AG08395 (cell line): ENCODE data around the gene CAB39.

Experiments used
- DNase-seq: peaks from one replicate; pipeline ENCODE4 v3.0.0; 2012; ENCODE audit warnings: mixed read lengths, low spot score

Gene CAB39

DNA sequence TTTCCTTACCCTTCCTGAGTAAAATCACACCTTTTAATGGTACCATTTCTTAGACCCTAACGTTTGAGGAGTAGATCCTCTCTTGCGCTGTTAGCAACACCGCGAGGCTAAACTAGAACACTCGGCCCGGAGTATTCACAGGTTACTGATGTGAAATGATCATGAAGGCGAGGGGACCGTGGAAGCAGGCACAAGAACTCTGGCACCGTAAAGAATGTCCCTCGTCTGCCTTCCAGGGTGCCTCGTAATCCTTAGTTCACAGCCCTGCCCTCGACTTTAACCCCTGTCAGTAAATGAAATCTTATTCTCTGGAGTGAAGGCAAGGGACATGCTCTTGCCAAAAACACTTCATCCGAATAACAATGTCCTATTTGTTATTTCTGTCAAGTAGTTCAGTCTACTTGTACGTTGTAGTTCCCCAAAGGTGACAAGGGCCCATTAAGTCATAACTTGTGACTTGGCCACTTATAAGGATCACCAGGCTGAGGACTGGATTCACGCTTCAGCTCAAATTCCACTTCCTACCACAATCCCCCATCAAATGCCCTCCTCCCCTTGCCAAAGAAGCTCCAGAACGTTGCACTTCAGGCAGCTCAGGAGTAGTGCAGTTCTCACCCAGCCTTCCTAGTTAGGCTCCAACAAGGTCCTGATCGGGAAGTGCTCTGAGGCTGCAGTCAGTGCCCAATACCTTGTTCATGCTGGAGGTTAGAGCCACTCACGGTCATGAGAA lies 108.8 kb downstream of the CAB39 start:
- no peak for DNase-seq

DNA sequence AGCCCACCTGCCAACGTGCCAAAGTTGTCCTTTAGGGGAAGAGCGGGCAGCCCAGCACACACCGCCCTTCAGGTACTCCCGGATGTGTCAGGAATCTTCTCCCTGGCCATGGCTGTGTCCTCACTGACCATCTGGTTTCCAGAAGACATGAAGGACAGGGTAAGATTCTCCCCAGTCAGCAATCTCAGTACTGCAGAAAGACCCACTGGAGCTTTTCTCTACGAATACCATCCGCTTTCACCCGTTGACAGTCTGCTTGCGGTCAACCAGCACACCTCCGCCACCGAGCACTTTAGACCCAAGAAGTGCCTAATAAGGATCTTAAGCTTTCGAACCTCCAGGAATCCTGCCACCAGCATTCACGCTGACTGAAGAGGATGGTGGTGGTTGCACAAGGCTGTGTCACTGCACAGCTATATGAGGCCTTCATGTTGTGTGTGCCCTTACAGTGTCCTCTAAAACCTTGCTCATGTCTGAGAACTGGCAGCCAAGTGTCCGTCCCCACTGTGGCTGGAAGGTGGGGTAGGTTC lies 109.4 kb downstream of the CAB39 start:
- no peak for DNase-seq

DNA sequence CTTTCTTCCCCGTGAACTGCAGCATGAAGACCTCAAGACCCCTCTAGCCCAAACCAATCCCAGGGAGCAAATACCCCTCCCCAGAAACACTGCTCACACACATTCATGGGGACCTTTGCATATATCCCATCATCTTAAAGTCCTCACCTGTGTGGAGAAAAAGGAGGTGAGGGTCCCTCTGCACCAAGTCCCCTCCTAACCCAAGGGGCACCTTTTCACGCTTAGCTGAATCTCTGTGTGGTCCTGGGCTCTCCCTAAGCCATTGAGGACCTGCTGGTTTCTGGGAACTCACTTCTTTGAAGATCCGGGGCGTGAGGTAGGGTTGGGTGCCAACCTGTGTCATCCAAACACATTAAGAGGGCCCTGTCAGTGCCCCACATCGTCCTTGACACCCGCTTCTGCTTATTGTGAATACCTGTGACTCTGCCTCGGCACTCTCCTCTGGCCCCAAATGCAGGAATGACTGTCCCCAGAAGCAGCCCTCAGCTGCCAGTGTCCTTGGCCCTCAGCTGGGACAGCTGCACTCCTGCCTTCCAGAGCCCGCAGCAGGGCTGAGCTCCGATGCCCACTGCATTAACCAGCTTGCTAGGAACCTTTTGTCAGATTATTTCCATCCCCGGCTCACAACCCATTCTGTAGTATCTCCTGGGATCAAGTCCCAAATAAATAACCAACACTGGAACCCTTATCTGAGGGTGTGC lies 110.8 kb downstream of the CAB39 start:
- DNase-seq, result no peak

DNA sequence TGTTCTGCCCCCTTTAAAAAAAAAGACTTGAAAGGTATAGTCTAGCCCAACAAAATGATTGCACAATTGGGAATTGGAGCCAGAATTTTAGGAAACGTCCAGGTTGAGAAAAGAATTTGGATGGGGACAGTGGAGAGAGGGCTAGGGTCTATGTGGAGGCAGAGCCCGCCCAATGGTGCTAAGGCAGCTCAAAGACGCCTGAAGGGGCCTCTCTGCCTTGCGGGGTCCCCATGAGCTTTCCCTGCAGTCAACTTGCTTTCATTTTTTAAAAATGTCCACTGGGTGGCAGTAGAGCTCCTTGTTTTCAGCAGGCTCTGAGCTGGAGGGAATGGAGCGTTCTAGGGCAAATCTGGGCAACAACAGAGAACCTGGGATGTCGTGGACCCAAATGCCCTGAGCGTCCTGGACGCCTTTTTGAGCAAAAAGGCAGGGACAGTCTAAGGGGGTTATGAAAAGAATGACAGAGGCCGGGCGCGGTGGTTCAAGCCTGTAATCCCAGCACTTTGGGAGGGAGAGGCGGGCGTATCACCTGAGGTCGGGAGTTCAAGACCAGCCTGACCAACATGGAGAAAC lies 111.8 kb downstream of the CAB39 start:
- peak; percentile 81 for DNase-seq

DNA sequence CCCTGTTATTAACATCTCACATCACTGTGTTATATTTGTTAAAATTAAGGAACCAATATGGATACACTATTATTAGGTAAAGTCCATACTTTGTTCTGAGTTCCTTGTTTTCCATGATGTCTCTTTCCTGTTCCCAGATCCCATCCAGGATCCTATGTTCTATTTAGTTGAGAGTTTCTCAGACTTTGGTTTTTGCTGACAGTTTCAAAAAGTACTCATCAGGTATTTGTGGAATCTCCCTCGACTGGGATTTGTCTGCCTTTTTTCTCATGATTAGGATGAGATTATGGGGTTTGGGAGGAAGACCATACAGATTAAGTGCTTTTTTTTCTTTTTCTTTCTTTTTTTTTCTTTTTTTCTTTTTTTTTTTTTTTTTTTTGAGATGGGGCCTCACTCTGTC lies 112.7 kb downstream of the CAB39 start:
- no peak for DNase-seq

DNA sequence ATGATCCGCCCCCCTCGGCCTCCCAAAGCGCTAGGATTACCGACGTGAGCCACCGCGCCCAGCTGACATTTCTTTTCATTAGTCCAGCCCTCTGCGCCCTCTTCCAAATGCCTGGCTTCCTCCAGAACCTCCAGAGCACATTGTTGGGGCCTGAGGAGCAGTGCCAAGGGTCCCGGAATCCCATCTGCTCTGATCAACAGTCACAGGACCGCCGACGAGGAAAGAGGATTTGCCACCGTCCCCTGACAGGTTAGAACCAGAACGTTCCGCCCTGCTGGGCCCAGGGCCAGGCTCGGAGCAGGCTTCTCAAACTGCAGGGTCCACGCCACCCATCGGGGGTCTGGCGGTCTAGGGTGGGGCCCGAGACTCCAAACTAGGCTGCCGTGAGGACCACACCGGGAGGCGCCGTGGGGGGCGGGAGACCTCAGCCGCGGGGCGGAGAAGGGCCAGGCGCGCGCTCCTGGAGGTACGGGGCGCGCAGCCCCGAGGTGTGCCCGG lies 115.2 kb downstream of the CAB39 start:
- DNase-seq, result no peak

DNA sequence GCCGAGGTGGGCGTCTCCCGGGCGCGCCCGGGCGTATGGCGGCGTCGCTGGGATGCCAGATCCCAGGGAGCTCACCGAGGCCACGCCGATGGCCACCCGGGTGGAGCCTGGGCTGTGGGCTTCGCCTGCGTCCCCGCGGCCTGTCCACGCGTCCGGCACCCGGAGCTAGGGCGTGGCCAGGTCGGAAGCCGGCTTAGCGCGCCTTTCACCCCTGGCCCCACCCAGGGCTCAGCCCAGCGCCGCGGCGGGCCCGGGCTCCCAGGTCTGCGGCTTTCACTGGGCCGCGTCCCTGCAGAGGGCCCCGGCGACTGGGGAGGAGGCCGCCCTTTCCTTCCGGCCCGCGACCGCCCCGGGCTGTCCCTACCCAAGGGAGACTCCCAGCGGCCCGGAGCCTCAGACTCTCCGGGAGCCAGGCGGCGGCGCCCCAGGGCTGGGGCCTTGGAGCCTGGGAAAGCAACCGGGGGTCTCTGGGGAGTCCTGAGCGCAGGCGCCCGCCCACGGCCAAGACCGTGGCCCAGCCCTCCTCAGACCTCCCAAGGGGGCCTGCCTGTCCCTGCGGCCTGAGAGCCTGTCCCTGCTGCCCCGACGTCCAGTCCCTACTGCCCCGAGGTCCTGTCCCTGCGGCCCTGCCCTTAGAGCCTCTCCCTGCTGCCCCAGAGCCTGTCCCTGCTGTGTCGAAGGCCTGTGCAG lies 115.8 kb downstream of the CAB39 start:
- DNase-seq, result no peak

DNA sequence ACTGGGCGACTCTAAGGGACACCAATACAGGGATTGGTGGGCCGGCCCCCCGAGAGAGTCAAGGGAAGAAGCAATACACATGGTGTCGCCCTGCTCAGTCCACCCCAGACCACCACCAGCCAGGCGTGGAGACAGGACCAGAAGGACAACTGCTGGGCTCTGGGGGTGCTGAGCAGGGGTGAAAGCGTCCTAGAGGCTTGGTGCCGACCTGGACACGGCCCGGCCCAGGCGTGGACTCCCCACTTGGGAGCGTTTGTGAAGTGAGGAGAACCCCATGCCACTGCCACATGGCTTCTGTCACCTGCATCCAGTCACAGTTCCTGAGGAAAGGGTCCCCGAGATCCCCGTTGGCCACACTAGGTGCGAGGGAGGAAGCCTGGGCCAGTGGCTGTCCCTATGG lies 116.7 kb downstream of the CAB39 start:
- DNase-seq, result no peak

DNA sequence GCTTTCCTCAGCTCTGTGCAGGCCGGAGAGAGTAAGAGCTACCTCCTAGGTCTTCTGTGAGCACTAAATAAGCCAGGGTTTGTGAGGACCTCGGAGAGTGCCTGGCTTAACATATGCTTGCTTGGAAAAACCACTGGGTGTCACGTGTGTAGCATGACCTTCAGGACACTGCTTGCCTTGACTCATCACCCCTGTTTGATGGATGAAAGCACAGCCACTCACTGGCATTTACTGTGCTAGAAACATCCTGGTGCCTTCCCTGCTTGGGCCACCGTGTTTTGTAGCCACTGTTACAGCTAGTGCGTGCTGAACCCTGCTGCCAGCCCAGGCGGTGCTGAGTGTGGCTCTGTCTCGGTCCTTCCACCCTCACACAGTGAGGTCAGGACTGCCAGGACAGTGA lies 117.3 kb downstream of the CAB39 start:
- no peak for DNase-seq

DNA sequence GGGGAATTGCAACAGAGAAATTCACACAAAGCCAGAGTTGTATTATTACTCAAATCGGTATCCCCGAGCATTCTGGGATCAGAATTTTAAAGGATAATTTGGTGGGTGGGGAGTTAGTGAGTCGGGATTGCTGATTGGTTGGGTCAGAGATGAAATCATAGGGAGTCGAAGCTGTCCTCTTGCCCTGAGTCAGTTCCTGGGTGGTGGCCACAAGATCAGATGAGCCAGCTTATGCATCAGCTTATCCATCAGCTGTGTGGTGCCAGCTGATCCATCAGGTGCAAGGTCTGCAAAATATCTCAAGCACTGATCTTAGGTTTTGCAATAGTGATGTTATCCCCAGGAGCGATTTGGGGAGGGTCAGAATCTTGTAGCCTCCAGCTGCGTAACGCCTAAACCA lies 117.8 kb downstream of the CAB39 start:
- no peak for DNase-seq

DNA sequence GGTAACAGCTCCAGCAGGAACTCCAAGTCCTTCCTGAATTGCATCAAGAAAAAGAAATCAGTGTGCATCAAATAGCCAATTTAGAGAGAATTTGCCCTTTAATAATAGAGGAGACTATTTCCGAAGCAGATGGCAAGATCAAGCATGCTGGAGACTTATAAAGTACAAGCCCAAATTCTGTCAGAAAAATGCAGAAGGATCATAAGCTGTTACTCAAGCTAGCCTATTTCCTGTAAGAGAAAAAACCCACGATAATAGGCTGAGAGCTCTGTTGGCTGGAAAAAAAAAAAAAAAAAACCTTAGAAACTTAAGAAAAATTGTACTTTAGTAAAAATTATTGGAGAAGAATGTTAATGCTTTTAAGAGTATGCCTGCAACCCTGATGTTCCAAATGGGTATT lies 127.7 kb downstream of the CAB39 start:
- no peak for DNase-seq

DNA sequence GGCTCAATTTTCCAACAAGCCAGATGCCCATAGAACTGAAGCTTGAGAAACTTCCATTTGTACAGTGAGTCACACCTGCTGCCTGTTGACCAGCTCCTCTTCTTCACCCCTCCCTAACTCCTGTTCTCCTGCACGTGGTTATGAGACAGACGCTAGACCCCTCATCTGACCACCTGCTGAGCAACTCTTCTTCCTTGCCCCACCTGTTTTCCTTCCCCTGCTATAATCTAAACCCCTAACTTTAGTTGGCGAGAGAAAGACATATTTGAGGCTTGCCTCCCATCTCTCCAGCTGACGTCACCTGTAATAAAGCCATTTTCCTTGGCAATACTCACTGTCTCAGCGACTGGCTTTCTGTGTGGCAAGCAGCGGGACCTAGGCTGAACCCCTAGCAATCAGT lies 129.8 kb downstream of the CAB39 start:
- no peak for DNase-seq

DNA sequence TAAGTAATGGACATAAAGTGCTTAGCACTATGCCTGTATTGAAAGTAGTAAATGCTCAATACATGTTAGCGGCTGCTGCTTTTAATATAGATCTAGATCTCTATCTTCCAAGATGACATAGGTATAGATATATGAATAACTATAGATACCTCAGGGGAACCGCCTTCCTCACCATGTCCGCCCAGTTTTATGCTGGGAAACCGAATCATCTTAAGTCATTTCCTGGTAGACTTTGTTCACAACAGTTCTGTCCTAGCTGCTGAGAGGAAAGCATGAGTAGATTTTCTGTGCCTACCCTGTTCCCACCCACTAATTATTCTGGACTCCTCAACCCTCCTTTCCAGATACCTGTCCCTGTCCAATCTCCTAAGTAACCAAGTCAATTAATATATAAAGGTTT lies 130.5 kb downstream of the CAB39 start:
- DNase-seq, result no peak

DNA sequence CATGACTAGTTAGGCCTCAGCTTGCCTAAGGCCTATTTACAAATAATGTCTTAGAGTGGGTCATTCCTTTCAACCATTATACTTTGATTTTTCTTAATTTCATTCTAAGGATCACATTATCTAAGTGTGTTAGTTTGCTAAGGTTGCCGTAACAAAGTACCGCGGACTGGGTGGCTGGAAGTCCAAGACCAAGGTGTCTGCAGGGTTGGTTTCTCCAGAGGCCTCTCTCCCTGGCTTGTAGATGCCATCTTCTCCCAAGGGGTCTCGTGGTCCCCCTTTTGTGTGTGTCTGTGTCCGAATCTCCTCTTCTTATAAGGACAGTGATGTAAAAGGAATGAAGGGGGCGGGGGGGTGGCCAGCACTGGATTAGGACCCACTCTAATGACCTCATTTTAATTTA lies 133.7 kb downstream of the CAB39 start:
- DNase-seq, result no peak

DNA sequence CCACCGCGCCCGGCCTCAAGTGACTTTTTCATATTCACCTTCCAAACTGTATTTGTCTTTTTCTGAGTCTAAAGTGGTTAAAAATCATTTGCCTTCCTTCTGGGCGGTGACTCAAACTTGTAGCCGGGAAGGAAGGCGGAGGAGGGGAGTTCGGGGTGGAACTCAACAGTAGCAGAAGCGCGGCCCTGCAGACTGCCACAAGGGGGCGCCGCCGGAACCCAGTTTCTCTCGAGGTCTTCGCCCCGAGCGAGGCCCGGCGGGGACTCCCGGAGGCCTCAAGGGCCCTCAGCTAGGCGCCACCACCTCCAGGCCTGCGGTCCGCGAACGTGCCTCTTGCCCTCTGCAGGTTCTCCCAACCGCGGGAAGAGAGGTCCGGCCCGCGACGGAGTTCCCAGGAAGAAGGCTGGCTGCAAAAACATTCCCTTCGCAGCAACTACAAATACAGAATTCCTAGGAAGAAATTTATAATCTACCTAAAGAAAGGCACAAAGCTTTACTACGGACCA lies 135.3 kb downstream of the CAB39 start:
- peak; percentile 90 for DNase-seq

DNA sequence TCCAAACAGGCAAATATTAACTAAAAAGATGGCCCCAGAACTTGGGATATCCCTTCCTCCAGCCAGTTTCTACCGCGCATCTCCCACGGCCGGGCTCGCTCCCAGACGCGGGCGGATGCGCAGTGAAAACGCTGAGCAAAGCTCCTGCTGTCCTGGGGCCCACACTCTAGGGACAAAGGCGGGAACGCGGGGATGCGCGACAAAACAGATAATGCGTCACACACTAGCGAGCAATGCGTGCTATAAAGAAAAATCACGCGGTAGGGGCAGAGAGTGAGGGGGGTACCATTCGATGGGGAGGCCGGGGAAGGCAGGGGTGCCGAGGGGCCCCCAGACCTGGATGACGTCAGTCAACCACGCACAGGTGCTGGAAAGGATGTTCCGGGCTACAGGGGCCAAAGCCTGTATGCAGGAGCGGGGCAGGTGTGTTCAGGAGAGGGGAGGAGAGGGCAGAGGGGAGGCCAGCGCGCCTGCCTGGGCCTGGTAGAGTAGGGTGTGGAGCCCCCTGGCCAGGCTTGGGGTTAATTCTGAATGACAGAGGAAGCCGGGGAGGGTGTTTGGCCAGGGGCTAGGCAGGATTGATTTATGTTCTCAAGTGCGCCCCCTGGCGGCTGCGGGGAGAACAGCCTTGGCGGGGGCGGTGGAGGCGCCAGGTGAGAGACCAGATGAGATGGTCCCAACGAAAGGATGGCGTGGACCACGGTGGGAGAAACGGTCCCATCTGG lies 137.2 kb downstream of the CAB39 start:
- peak; percentile 42 for DNase-seq

DNA sequence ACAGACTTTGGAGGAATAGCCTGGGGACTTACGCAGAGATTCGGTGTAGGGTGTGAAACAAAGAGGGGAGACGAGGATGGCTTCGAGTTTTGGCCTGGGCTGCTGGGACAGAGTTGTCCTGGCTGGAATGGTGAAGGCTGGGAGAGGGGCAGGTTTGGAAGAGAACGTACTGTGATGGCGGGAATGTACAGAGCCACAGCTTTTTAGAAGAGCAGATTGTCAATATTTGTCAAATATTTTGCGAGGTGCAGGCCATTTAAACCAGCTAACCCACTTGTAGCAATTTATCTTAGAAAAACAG lies 137.7 kb downstream of the CAB39 start:
- no peak for DNase-seq

DNA sequence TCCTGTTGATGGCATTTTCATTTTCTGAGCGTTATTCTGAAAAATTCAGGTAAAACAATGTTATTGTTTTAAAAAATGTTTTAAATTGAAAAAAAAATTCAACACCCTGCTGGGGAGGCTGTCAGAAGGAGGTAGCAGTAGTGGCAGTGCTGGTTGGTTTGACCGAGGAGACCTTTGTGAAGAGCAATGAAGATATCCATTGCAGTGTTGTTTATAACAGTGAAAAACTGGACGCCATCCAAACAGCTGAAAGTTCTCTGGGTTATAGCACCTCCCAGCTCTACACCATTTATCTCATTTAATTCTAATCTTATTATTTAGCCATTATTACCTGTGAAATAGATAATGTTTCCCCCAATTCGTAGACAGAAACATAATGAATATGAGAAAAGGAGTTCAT lies 139.5 kb downstream of the CAB39 start:
- DNase-seq, result no peak

DNA sequence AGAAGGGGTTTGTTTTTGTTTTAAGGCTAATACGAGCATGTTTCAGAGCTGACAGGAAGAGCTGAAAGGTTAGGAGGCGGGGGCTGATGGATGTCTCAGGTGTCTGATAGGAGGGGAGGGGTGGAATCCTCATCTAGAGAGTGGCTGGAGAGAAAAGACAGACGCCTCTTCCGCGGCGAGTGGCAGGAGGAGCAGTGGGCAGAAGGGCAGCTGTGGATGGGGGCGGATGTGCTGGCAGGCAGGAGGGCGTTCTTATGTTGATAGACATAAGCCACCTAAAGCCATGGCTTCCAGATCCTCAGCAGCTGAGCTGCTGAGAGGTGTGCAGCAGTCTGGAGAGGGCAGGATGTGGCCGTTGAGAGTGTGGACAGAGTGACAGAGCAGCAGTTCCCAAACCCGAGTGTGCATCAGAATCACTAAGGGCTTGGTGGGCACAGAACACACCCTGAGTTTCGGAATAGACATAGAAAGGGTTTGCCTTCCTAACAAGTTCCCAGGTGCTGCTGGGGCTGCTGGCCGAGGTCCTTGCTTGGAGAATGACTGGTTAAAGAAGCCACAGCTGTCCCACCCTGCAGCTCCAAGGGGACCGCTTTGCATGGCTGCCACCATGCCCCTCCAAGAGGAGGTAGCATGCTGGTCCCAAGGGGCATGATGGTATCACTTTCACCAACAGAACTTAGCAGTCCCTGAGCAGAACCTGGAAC lies 149.1 kb downstream of the CAB39 start:
- DNase-seq, result no peak

DNA sequence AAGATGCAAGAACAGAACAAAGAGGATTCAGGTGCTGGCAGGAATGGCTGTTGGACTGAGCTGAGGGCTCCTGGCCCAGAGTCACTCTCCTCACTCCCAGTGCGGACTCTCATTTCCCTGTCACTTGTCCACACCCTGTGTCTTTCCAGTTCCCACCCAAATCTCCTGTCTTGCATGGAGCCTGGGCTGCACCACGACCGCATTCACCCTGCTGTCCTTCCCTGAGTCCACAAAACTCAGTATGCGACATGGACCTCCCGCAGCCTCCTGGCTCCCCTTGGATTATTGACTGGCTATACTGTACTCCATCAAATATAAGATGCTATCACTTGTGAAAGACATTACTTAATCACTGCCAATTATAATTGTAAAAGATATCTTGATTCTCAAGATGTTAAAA lies 149.7 kb downstream of the CAB39 start:
- DNase-seq, result no peak

DNA sequence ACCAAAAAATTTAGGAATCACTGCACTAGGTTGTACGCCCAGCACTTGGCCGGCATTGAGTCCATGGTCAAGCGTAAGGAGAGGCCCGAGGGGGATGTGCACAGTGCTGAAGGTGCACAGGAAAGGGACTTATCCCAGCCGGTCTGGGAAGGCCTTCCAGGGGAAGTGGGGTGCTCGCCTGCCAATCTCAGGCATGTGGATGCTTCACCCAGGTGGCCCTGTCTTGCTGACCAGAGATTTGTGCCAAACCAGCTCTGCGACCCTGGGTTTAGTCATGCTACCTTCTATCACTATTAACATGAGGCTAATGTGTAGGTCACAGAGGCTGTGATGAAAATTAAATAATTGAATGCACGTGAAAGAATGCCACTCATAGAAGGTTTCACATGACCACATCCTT lies 150.4 kb downstream of the CAB39 start:
- DNase-seq, result no peak
